Femur (tissue), 1 donor: ENCODE data around the gene S1PR4.

ENCODE experiments used
- DNase-seq: peaks from one replicate; pipeline ENCODE4 v3.0.0-alpha.2; 2017

Gene S1PR4

GRCh38 chr19:3224346-3225168 lies 46.0 kb downstream of the S1PR4 start, which contains the start of gene CELF5:
Gene CELF5, plus strand, starts transcription at chr19:3224661. Its CDS starts 79 bp downstream, at chr19:3224740.
- DNase-seq, result peak; percentile 68

- DNase-seq, result no peak
These were observed 46.6 kb downstream of the S1PR4 start for GRCh38 chr19:3225169-3225485.

- DNase-seq, result no peak
These were observed 47.1 kb downstream of the S1PR4 start for GRCh38 chr19:3225677-3226093.

- DNase-seq, result no peak
These were observed 48.6 kb downstream of the S1PR4 start for GRCh38 chr19:3227054-3227626.

GRCh38 chr19:3229346-3229743 lies 50.8 kb downstream of the S1PR4 start:
- DNase-seq, result no peak
